GM20431 (cell line): ENCODE measurements around the gene ATP5F1E.
"Not testable (repeated sequence)": the region's sequence is repeated elsewhere in the genome, so short reads cannot be mapped to it uniquely, and the experiment has no call there.

ENCODE experiments used
- in situ Hi-C: fragments of 300-500 bp; cut with MseI, MboI; formaldehyde crosslinking; loops from one replicate; pipeline ENCODE4 v1.15.0; 2020; ENCODE audit warnings: low sequenced_read_pairs; ENCODE audit not compliant: unreplicated experiment

ATP5F1E gene

DNA sequence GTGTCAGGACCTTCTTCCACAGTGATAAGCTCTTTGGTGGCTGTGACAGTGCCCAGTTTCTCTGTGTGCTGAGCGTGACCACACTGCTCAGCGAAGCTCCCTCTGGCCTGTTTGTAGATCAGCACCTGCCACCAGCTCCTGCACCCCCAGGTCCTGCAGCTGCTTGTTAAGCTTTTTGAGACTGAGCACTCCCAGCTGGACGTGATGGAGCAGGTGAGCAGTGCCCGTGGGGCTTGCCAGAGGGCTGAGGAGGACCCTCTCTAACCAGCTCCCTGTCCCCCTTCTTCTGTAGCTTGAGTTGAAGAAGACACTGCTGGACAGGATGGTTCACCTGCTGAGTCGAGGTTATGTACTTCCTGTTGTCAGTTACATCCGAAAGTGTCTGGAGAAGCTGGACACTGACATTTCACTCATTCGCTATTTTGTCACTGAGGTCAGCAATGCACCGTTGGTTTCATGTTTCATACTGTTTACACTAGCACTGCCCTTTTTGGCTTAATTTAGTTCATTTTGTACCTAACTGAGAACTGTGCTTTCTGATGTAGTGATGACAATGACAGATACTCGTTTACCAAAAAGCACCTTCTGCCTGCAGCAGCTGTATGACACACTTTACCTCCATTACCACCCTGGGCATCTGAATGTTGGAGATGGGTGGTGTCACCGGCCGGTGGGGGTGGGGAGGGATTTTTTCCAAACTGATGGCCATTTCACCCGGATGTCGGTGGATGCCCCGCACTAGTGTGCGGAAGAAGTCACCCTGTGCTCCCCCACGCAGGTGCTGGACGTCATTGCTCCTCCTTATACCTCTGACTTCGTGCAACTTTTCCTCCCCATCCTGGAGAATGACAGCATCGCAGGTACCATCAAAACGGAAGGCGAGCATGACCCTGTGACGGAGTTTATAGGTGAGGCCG lies 38.5 kb downstream of the ATP5F1E start:
- in situ Hi-C loops: no loop called here

- in situ Hi-C loops: no loop called here
Observed at GRCh38 chr20:58992911-58993310, 39.2 kb downstream of the ATP5F1E start.

DNA sequence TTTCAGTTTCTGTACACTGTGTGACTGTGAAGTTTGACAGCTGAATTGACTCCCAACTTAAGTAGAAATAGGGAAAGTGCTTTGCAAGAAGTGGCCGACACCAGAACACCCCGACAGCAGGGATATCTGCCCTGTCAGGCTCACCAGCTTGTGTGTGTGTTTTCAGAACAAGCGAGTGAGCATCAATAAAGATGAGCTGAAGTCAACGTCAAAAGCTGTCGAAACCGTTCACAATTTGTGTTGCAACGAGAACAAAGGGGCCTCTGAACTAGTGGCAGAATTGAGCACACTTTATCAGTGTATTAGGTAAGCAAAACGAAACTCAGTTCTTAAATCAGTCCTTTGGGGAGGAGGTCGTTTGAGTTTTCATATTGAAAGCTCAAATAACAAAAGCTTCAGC lies 40.4 kb downstream of the ATP5F1E start:
- in situ Hi-C loops: no loop called here

- in situ Hi-C loops: no loop called here
Observed at GRCh38 chr20:58990651-58991445, 41.3 kb downstream of the ATP5F1E start.

DNA sequence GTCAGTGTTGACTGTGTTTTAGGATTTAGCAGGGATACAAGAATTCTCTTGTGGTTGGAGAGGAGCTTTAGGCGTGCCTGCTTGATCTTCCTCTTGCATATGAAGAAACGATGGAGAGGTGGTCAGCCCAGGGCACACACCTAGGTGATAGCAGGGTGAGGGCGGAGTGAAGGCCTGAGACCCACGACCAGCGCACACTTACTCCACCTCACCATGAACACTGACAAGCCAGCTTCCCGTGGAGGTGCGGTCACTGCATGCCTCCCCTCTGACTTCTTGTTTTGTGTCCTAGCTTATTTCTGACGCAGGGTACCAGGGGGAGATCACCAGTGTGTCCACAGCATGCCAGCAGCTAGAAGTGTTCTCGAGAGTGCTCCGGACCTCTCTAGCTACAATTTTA lies 42.9 kb downstream of the ATP5F1E start:
- in situ Hi-C loops: no loop called here

GRCh38 chr20:58988565-58988882 lies 43.6 kb downstream of the ATP5F1E start:
- in situ Hi-C loops: no loop called here

GRCh38 chr20:58987790-58988564 lies 44.2 kb downstream of the ATP5F1E start:
- in situ Hi-C loops: no loop called here

DNA sequence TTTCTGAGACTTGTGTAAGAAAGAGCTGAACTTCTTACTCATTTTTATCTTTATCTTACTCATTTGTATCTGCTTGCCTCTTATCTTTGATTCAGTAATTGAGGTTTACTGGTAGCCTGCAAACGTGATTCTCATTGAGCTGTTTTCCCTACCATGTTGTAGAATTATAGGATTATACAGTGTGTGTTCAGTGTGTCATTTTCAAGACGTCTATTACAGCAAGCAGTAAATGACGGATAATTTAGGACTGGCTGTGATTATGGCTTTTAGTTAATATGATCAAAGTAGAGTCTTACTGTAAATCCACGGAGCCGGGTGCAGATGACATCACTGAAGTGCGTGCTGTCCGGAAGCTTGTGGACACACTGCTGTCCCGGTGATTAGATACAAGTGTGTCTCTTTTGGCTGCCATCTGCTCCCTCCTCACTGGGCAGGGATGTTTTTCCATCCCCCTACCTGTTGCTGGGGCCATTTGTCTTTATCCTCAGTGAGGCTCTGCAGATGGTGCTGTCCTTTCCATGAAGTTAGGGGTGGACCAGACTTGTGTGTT lies 45.1 kb downstream of the ATP5F1E start:
- in situ Hi-C loops: no loop called here

- in situ Hi-C loops: no loop called here
Observed at GRCh38 chr20:58986286-58986967, 45.7 kb downstream of the ATP5F1E start.

- in situ Hi-C loops: no loop called here
Observed at GRCh38 chr20:58985656-58986055, 46.5 kb downstream of the ATP5F1E start.

- in situ Hi-C loops: no loop called here
Observed at GRCh38 chr20:58984691-58985090, 47.4 kb downstream of the ATP5F1E start.

DNA sequence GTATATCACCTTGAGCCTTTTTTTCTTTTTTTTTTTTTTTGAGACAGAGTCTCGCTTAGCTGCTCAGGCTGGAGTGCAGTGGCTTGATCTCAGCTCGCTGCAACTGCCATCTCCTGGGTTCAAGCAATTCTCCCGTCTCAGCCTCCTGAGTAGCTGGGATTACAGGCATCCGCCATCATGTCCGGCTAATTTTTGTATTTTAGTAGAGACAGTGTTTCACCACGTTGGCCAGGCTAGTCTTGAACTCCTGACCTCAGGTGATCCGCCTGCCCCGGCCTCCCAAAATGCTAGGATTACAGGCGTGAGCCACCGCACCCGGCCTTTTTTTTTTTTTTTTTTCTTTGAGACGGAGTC lies 49.0 kb downstream of the ATP5F1E start:
- in situ Hi-C loops: not testable (repeated sequence)

- in situ Hi-C loops: no loop called here
Observed at GRCh38 chr20:58982406-58983114, 49.6 kb downstream of the ATP5F1E start.

- in situ Hi-C loops: no loop called here
Observed at GRCh38 chr20:58981628-58982364, 50.3 kb downstream of the ATP5F1E start.

GRCh38 chr20:58980711-58981627 lies 51.2 kb downstream of the ATP5F1E start, which contains the start of gene NELFCD:
TSS of gene NELFCD (plus strand) at chr20:58981256. CDS start at chr20:58981310, 54 bp downstream.
- in situ Hi-C loops: no loop called here

DNA sequence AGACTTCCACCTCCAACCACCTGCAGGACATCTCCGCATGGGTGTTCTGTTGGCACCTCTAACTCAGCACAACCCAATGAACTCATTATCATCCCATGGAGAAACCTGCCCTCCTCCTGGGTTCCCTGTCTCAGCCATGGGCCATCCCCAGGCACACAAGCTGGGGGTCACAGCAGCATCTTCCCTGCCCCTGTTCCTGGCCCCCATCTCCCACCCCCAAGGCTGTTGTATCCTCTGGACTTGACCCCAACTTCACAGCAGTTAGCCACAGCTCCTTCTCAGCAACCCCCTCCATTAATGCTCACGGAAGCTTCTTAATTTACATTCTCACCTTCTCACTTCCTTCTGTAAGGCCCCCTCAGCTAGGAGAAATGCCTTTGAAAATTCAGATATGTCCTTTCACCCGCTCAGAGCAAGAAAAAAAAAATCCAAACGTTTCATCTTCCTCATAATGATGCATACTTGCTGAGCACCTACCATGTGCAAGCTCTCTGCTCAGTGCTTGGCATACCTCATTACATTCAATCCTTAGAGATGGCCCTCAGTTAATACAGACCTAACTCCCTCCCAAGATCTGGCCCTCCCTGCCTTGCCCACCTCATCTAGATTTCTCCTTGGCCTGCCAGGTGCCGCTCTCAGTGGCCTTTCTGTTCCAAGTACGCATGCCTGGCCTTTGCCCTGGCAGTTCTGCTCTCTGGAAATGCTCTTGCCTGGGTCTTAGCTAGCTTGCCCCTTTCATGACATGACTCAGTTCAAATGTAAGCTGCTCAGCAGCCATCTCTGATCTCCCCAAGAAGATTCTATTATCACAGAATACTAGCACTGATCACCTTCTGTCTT lies 53.6 kb downstream of the ATP5F1E start:
- in situ Hi-C loops: no loop called here
